Measurements from ENCODE around the gene STH.
"Not testable (repeated sequence)": the region's sequence is repeated elsewhere in the genome, so short reads cannot be mapped to it uniquely, and the experiment has no call there.

The STH gene

GRCh38 chr17:45998987-45999899 lies at the start of gene STH:
STH (plus strand) TSS chr17:45999250; CDS start chr17:45999280, 30 bp downstream.
- no peak for DNase-seq (ENCODE audit: low read depth)

- DNase-seq (ENCODE audit: low read depth) = no peak
These were observed 49.2 kb upstream of the STH start for GRCh38 chr17:45949755-45950320.

- DNase-seq (ENCODE audit: low read depth) = no peak
These were observed 48.2 kb upstream of the STH start for GRCh38 chr17:45950888-45951287.

GRCh38 chr17:45951403-45951802 lies 47.6 kb upstream of the STH start:
- no peak for DNase-seq (ENCODE audit: low read depth)

- DNase-seq (ENCODE audit: low read depth) = no peak
These were observed 47.1 kb upstream of the STH start for GRCh38 chr17:45951941-45952340.

GRCh38 chr17:45952814-45953320 lies 46.2 kb upstream of the STH start:
- DNase-seq (ENCODE audit: low read depth) = no peak

- DNase-seq (ENCODE audit: low read depth) = no peak
These were observed 45.5 kb upstream of the STH start for GRCh38 chr17:45953561-45953960.

GRCh38 chr17:45954914-45955313 lies 44.1 kb upstream of the STH start:
- DNase-seq (ENCODE audit: low read depth) = no peak

GRCh38 chr17:45955326-45955725 lies 43.7 kb upstream of the STH start:
- DNase-seq (ENCODE audit: low read depth) = no peak

GRCh38 chr17:45956090-45956489 lies 43.0 kb upstream of the STH start:
- no peak for DNase-seq (ENCODE audit: low read depth)

GRCh38 chr17:45956746-45957145 lies 42.3 kb upstream of the STH start:
- not testable (repeated sequence) for DNase-seq (ENCODE audit: low read depth)

GRCh38 chr17:45958307-45958706 lies 40.7 kb upstream of the STH start:
- DNase-seq (ENCODE audit: low read depth) = no peak

GRCh38 chr17:45958994-45959665 lies 39.9 kb upstream of the STH start:
- no peak for DNase-seq (ENCODE audit: low read depth)

GRCh38 chr17:45960311-45960710 lies 38.7 kb upstream of the STH start:
- no peak for DNase-seq (ENCODE audit: low read depth)

- no peak for DNase-seq (ENCODE audit: low read depth)
These were observed 37.8 kb upstream of the STH start for GRCh38 chr17:45961206-45961605.

GRCh38 chr17:45962221-45962972 lies 36.7 kb upstream of the STH start:
- DNase-seq (ENCODE audit: low read depth) = no peak

GRCh38 chr17:45963283-45963682 lies 35.8 kb upstream of the STH start:
- DNase-seq (ENCODE audit: low read depth) = no peak

GRCh38 chr17:45963889-45964288 lies 35.2 kb upstream of the STH start:
- no peak for DNase-seq (ENCODE audit: low read depth)

- DNase-seq (ENCODE audit: low read depth) = no peak
These were observed 34.4 kb upstream of the STH start for GRCh38 chr17:45964634-45965033.

- no peak for DNase-seq (ENCODE audit: low read depth)
These were observed 33.2 kb upstream of the STH start for GRCh38 chr17:45965812-45966211.

GRCh38 chr17:45966606-45967280 lies 32.3 kb upstream of the STH start:
- no peak for DNase-seq (ENCODE audit: low read depth)

Measured in fibroblast of the conjunctiva (primary cell).